Breast epithelium (tissue), 4 donors: Measurements from ENCODE around the gene TAF4B. TPM values are rescaled to one million over a fixed set of nuclear protein-coding genes. Genes with fewer than 3 reads are reported as not detected.

ENCODE experiments used
- DNase-seq, 2 donors: peaks; one replicate each; pipeline ENCODE4 v3.0.0-alpha.2; 2019; ENCODE audit warnings: low spot score in 2 of 2
- H3K27ac ChIP-seq, 2 donors: fragments of 200-600 bp; sonication (generic) in 1 of 2; one replicate each; pipeline ENCODE4 v1.5.1; 2016 to 2019; ENCODE audit warnings: mild to moderate bottlenecking in 1 of 2
- H3K27me3 ChIP-seq, 2 donors: fragments of 200-600 bp; sonication (generic) in 1 of 2; one replicate each; pipeline versions ENCODE4 v1.5.1 to v1.6.0; 2017 to 2019; ENCODE audit warnings: control low read depth in 1 of 2, mild to moderate bottlenecking in 1 of 2
- H3K36me3 ChIP-seq: fragments of 200-600 bp; one replicate; pipeline ENCODE4 v1.5.1; 2019
- H3K4me1 ChIP-seq, 2 donors: fragments of 200-600 bp; sonication (generic); one replicate each; pipeline ENCODE4 v1.5.1; 2016 to 2019; ENCODE audit warnings: control low read depth in 1 of 2
- H3K4me3 ChIP-seq, 3 donors: fragments of 200-600 bp; sonication (generic); 1 replicate in 2 of 3; 2 replicates in 1 of 3; pipeline ENCODE4 v1.5.1; 2016 to 2019; ENCODE audit warnings: mild to moderate bottlenecking in 3 of 3, moderate library complexity in 2 of 3
- H3K9me3 ChIP-seq, 2 donors: fragments of 200-600 bp; sonication (generic) in 1 of 2; one replicate each; pipeline ENCODE4 v1.5.1; 2016 to 2019; ENCODE audit warnings: control low read depth in 1 of 2
- CTCF ChIP-seq, 3 donors: fragments of 450-650 bp; IDR thresholded peaks; one replicate each; pipeline ENCODE4 v1.5.1; 2016 to 2017; ENCODE audit warnings: antibody characterized with exemption in 3 of 3, mild to moderate bottlenecking in 3 of 3, moderate library complexity in 3 of 3
- POLR2A ChIP-seq: fragments of 450-650 bp; IDR thresholded peaks from one replicate; pipeline ENCODE4 v1.6.1; 2016; ENCODE audit warnings: antibody characterized with exemption, mild to moderate bottlenecking, moderate library complexity
- POLR2AphosphoS5 ChIP-seq, 3 donors: sonication (generic); formaldehyde crosslinking; IDR thresholded peaks; one replicate each; pipeline ENCODE4 v1.6.1; 2017; ENCODE audit warnings: antibody characterized with exemption in 3 of 3
- intact Hi-C: fragments of 100-400 bp; cut with DNase I; formaldehyde crosslinking; loops from one replicate; pipeline ENCODE4 v1.15.1; 2023; ENCODE audit warnings: low total_unique reads
- total RNA-seq, 3 donors: library from RNA; depleted of rRNA; stranded (reverse); fragments of >200 nt; gene quantifications; one replicate each; pipeline ENCODE4 v1.1.0, GENCODE V29; 2016

Gene TAF4B
- total RNA-seq, 3 donors from 2014 or later: 13.6 to 16.8 (median 14.1) TPM

DNA sequence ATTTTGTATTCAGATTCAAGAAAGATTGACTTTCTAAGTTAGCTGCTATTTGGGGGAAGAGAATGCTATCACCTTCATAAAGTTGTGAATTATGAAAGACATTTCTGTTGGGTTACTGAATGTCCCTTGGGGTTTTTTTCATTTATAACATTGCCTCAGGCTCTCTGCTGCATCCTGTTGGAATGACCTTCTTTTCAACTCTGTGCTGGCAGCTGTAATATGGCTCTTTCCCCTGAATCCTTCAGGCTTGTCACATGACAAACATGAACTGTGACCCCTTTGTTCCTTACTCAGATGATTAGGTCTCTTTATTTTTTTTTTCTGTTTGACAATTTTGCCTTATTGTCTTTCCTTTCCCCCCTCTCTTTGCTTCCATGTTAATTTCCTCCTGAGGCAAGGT lies 159.8 kb downstream of the TAF4B start:
- Histone ChIP-seq H3K4me1 (peaks cover 0 to 15% of the 10 kb centered on the region in 2 donors), H3K4me3 (no peak overlapping the region), H3K36me3 (no peaks in the 10 kb centered on the region), H3K27me3 (no peaks in the 10 kb centered on the region), H3K9me3 (no peaks in the 10 kb centered on the region), H3K27ac (peak overlapping the region; percentile 73 to 80)
- intact Hi-C loops: no loop called here
- no peak for DNase-seq
- TF ChIP-seq POLR2AphosphoS5 (IDR thresholded peaks at IDR 0.05): peak in 1 of 3 donors; percentile 21
- TF ChIP-seq POLR2A: no peak

GRCh38 chr18:26386441-26386840 lies 160.2 kb downstream of the TAF4B start:
- Histone ChIP-seq H3K4me3 (no peak overlapping the region), H3K27me3 (no peaks in the 10 kb centered on the region), H3K36me3 (no peaks in the 10 kb centered on the region), H3K4me1 (peaks cover 0 to 15% of the 10 kb centered on the region in 2 donors), H3K27ac (peak overlapping the region; percentile 73 to 80), H3K9me3 (no peaks in the 10 kb centered on the region)
- TF ChIP-seq POLR2AphosphoS5 (IDR thresholded peaks at IDR 0.05) (no peak), CTCF (IDR thresholded peaks at IDR 0.05) (no peak), POLR2A (no peak)
- intact Hi-C loops: no loop called here
- no peak for DNase-seq

DNA sequence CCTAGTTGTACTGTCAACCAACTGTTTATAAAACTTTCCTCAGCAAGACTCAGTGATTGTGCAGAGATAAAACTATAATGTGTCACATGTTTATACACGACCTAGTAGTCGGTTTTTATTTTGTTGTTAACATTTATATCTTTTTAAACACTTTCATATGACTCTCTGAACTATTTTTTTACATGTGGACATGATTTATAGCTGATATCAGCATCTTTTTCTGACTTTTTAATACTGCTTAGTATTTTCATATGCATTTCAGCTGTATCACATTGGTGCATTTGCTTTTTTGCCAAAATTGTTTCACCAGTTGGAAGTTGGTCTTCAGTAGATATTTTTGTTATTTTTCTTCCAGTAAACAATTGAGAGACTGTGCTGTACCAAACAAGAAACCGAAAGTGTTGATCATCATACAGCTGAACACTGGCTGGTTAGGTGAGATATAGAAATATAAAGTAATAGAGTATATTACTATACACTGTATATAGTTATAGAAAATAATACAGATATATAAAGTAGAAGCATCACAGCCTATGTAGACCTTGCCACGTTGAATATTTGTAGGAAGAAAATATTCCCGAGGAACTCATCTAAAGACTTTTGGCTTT lies 167.9 kb downstream of the TAF4B start:
- TF ChIP-seq POLR2AphosphoS5 (IDR thresholded peaks at IDR 0.05): no peak
- no peak for TF ChIP-seq CTCF (IDR thresholded peaks at IDR 0.05)
- TF ChIP-seq POLR2A: no peak
- no peak overlapping the region for H3K4me3 ChIP-seq
- H3K9me3 ChIP-seq: no peaks in the 10 kb centered on the region
- intact Hi-C loops: no loop called here
- H3K27me3 ChIP-seq: no peaks in the 10 kb centered on the region
- no peaks in the 10 kb centered on the region for H3K4me1 ChIP-seq
- H3K36me3 ChIP-seq: no peaks in the 10 kb centered on the region
- DNase-seq: no peak
- H3K27ac ChIP-seq: no peak overlapping the region

- no peak for DNase-seq
- Histone ChIP-seq H3K4me3 (no peak overlapping the region), H3K4me1 (no peaks in the 10 kb centered on the region), H3K27ac (no peak overlapping the region), H3K27me3 (no peaks in the 10 kb centered on the region), H3K9me3 (no peaks in the 10 kb centered on the region), H3K36me3 (no peaks in the 10 kb centered on the region)
- intact Hi-C loops: no loop called here
- TF ChIP-seq POLR2AphosphoS5 (IDR thresholded peaks at IDR 0.05): no peak
- no peak for TF ChIP-seq POLR2A
- TF ChIP-seq CTCF (IDR thresholded peaks at IDR 0.05): no peak
Measured at GRCh38 chr18:26397019-26397418, 170.8 kb downstream of the TAF4B start.

DNA sequence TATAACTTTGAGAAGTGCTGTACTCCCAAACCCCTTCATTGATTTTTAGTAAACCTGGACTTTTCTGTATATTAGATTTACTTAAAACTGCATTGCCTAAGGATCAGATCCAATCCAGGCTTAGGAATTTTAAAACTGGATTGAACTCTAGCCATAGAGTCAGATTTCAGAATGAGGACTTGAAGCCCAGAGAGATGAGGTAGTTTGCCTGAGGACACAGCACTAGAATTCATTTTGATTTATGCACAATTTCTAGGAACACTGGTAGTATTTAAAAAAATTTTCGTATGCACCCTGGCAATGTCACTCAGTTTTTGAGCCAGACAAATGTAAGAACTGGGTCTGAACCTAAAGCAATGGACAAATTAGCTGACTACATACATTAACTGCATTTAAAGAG lies 177.2 kb downstream of the TAF4B start:
- intact Hi-C loops: no loop called here
- TF ChIP-seq POLR2AphosphoS5 (IDR thresholded peaks at IDR 0.05) (no peak), POLR2A (no peak), CTCF (IDR thresholded peaks at IDR 0.05) (no peak)

More for the DNA sequence above, 177.2 kb downstream of the TAF4B start:
- no peaks in the 10 kb centered on the region for H3K36me3 ChIP-seq
- no peaks in the 10 kb centered on the region for H3K27me3 ChIP-seq
- no peaks in the 10 kb centered on the region for H3K4me1 ChIP-seq
- DNase-seq: no peak
- H3K27ac ChIP-seq: no peak overlapping the region
- no peak overlapping the region for H3K4me3 ChIP-seq
- H3K9me3 ChIP-seq: no peaks in the 10 kb centered on the region
